HG03460 (cell line): ENCODE results near the gene NMT1.

ENCODE experiments used
- ATAC-seq: cut with Tn5 transposase; IDR thresholded peaks from one replicate; pipeline ENCODE4 v1.9.1; 2021; ENCODE audit not compliant: unreplicated experiment

The NMT1 gene

GRCh38 chr17:45060797-45061605 is at the start of gene NMT1:
Gene NMT1 (plus strand): TSS chr17:45061317. CDS start chr17:45061330, 13 bp downstream.
- ATAC-seq = peak; percentile 78

- no peak for ATAC-seq
Observed at GRCh38 chr17:45011767-45012166, 49.4 kb upstream of the NMT1 start.

- ATAC-seq = no peak
Observed at GRCh38 chr17:45013021-45013997, 47.8 kb upstream of the NMT1 start.

GRCh38 chr17:45016237-45016636 is 44.9 kb upstream of the NMT1 start:
- no peak for ATAC-seq

GRCh38 chr17:45016823-45017222 is 44.3 kb upstream of the NMT1 start:
- ATAC-seq = no peak

- no peak for ATAC-seq
Observed at GRCh38 chr17:45018514-45018847, 42.6 kb upstream of the NMT1 start.

GRCh38 chr17:45018848-45019711 is 42.0 kb upstream of the NMT1 start:
- ATAC-seq = no peak

- no peak for ATAC-seq
Observed at GRCh38 chr17:45020354-45021138, 40.6 kb upstream of the NMT1 start.

GRCh38 chr17:45021607-45022287 is 39.4 kb upstream of the NMT1 start:
- ATAC-seq = no peak

- no peak for ATAC-seq
Observed at GRCh38 chr17:45022288-45022648, 38.8 kb upstream of the NMT1 start.

GRCh38 chr17:45022655-45023339 is 38.3 kb upstream of the NMT1 start:
- ATAC-seq = no peak

- no peak for ATAC-seq
Observed at GRCh38 chr17:45029096-45029495, 32.0 kb upstream of the NMT1 start.

GRCh38 chr17:45029758-45030423 is 31.2 kb upstream of the NMT1 start:
- no peak for ATAC-seq

GRCh38 chr17:45030733-45031132 is 30.4 kb upstream of the NMT1 start:
- no peak for ATAC-seq

GRCh38 chr17:45031231-45032173 is 29.6 kb upstream of the NMT1 start:
- ATAC-seq = no peak

GRCh38 chr17:45032174-45032541 is 29.0 kb upstream of the NMT1 start:
- no peak for ATAC-seq

GRCh38 chr17:45034599-45034998 is 26.5 kb upstream of the NMT1 start:
- ATAC-seq = no peak

- ATAC-seq = no peak
Observed at GRCh38 chr17:45035848-45036247, 25.3 kb upstream of the NMT1 start.
